Mammary epithelial cell (primary cell): Measurements from ENCODE around the gene ATP5F1D.

Experiments
- CTCF ChIP-seq, 2 donors: IDR thresholded peaks in 1 of 2; conservative IDR thresholded peaks in 1 of 2; 2 replicates each; pipeline ENCODE4 v1.5.1; 2011 to 2012; ENCODE audit warnings: inconsistent platforms in 2 of 2, low read length in 2 of 2, mild to moderate bottlenecking in 2 of 2, control low read depth in 1 of 2, low read depth in 1 of 2; ENCODE audit not compliant: insufficient read depth in 1 of 2; ENCODE audit errors: extremely low read depth in 1 of 2
- EZH2 ChIP-seq: IDR thresholded peaks from 2 replicates; pipeline ENCODE4 v1.6.1; 2012; ENCODE audit warnings: low read length, inconsistent platforms, borderline replicate concordance

DNA sequence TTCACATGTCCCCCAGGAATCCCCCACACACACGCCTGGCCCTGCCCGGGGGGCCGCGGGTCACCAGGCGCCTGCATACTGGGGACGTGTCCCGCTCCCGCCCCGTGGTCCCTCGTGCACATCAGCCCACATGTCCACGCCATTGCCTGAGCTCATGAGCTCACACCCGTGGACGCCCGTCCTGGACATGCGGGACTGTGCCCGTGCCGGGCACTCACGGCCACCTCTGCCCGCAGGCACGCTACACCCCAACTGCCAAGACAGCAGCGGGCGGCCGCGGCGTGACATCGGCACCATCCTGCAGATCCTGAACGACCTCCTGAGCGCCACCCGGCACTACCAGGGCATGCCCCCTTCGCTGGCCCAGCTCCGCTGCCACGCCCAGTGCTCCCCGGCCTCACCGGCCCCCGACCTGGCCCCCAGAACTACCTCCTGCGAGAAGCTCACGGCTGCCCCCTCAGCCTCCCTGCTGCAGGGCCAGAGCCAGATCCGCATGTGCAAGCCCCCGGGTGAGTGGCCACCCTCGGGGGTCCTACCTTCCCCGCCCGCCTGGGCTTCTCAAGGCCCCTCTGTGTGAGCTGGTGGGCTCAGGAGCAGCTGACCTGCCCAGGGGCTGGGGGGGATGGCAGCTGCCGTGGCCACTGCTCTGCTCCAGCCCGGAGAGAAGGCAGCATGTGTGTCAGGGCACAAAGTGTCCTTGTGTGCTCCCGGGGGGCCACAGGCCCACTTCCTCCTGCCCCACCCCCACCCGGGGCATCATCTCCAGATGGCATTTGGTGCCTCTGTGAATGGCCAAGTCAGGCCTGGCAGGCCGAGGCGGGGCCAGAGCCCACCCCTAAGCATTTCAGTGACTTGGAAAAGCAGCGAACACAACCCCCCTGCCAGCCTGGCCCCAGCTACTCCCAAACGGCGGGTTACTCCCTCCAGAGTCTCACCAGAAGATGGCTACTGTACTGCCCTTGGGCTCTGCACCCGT is 13.9 kb downstream of the ATP5F1D start:
- TF ChIP-seq EZH2 (no peak), CTCF (conservative IDR thresholded peaks at IDR 0.05 in 1 of 2, IDR thresholded peaks at IDR 0.05 in 1 of 2; ENCODE audit: extremely low read depth in 1 of 2, insufficient read depth in 1 of 2, low read depth in 1 of 2, low read length in 2 of 2) (no peak)
